ENCODE measurements around the gene CTSZ.

DNA sequence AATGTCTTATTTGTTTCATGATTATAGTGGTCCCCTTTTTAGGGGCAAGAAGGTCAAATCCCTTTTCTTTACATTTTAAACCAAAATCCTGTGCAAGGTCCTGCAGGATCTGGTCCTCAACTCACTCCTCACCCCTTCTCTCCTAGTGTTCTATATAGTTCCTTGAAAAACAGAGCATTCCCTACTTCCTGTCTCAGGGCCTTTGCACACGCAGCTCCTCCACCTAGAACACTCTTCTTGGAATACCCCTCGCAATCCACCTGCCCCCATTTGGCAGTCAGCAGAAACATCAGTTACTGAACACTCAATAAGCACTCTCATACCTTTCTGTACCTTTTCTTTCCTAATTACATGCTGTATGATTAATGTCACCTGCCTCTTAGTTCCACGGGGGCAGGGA lies 28.3 kb upstream of the CTSZ start:
- TF ChIP-seq, protein P1, sequence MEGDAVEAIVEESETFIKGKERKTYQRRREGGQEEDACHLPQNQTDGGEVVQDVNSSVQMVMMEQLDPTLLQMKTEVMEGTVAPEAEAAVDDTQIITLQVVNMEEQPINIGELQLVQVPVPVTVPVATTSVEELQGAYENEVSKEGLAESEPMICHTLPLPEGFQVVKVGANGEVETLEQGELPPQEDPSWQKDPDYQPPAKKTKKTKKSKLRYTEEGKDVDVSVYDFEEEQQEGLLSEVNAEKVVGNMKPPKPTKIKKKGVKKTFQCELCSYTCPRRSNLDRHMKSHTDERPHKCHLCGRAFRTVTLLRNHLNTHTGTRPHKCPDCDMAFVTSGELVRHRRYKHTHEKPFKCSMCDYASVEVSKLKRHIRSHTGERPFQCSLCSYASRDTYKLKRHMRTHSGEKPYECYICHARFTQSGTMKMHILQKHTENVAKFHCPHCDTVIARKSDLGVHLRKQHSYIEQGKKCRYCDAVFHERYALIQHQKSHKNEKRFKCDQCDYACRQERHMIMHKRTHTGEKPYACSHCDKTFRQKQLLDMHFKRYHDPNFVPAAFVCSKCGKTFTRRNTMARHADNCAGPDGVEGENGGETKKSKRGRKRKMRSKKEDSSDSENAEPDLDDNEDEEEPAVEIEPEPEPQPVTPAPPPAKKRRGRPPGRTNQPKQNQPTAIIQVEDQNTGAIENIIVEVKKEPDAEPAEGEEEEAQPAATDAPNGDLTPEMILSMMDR (IDR thresholded peaks at IDR 0.05; ENCODE audit: low read depth, low read length), result no peak
- TF ChIP-seq EZH2phosphoT487 (IDR thresholded peaks at IDR 0.05; ENCODE audit: low read depth), result no peak

Measured in OCI-LY3 (cell line).